HG03558 (cell line): ENCODE measurements around the gene SLC9A5.

Source experiments
- ATAC-seq: cut with Tn5 transposase; IDR thresholded peaks from one replicate; pipeline ENCODE4 v1.9.1; 2021; ENCODE audit warnings: moderate number of reproducible peaks; ENCODE audit not compliant: unreplicated experiment; ENCODE audit errors: extremely low read depth

Gene SLC9A5

GRCh38 chr16:67301080-67301782 is 52.5 kb downstream of the SLC9A5 start:
- ATAC-seq, result no peak

GRCh38 chr16:67302076-67302475 is 53.3 kb downstream of the SLC9A5 start:
- no peak for ATAC-seq

GRCh38 chr16:67302970-67303369 is 54.2 kb downstream of the SLC9A5 start:
- no peak for ATAC-seq

- ATAC-seq, result no peak
Observed at GRCh38 chr16:67304020-67304419, 55.2 kb downstream of the SLC9A5 start.

- no peak for ATAC-seq
Observed at GRCh38 chr16:67305216-67306071, 56.7 kb downstream of the SLC9A5 start.

- no peak for ATAC-seq
Observed at GRCh38 chr16:67310561-67310960, 61.8 kb downstream of the SLC9A5 start.

- ATAC-seq, result no peak
Observed at GRCh38 chr16:67311607-67312488, 63.1 kb downstream of the SLC9A5 start.

GRCh38 chr16:67312719-67313118 is 63.9 kb downstream of the SLC9A5 start:
- ATAC-seq, result no peak

- ATAC-seq, result no peak
Observed at GRCh38 chr16:67317853-67318252, 69.1 kb downstream of the SLC9A5 start.
